Measurements from ENCODE around the gene TOLLIP.

DNA sequence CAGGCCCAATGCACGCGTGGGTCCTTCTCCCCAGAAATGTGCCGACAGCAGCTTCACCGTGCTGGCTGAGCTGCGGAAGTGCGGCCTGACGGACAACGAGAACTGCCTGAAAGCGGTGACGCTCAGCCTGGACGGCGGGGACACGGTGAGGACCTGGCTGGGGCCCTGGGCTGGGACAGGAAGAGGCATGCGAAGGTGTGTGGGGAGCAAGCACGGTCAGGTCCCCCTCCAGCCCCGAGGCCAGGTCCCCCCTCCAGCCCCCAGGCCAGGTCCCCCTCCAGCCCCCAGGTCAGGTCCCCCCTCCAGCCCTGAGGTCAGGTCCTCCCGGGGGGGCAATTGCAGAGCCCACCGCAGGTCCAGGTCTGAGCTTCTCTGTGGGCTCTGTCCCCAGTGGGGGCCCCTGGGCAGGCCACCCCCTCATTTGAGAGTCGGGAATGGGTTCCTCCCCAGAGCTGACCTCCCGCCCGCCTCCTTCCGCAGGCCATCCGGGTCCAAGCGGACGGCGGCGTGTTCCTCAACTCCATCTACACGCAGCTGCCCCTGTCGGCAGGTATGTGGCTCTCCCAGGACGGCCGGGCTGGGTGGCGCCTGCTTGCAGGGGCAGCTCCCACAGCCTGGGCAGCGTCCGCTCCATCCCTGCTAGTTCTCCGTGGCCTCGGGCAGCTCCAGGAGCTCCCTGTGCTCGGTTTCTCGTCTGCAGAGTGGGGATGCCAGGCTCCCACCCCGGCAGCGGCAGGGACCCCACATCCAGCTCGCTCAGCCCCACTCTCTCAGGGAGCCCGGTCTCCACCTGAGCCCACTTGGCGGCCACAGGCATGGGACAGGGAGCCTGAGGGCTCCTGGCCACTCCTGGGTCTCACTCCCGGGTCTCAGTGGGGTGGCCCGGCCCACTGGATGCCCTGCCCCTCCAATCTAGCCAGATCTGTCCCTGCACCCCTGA lies 78.7 kb downstream of the TOLLIP start:
- no peak for TF ChIP-seq POLR2A (IDR thresholded peaks at IDR 0.05; ENCODE audit: low read depth, low read length)
- no peak for TF ChIP-seq POLR2AphosphoS5 (IDR thresholded peaks at IDR 0.05; ENCODE audit: low read depth, low read length)
